ENCODE results near the gene TMEM240.

TMEM240 gene

GRCh38 chr1:1536938-1537546 is 3.4 kb downstream of the TMEM240 start:
- H3K36me3 ChIP-seq (ENCODE audit: insufficient read depth, low read length): peaks cover 45% of the 10 kb centered on the region
- H2AFZ ChIP-seq (ENCODE audit: low read depth, low read length): no peak overlapping the region
- H3K27ac ChIP-seq (ENCODE audit: low read length): no peak overlapping the region
- H3K27me3 ChIP-seq (ENCODE audit: insufficient read depth, low read length, poor library complexity): no peaks in the 10 kb centered on the region
- no peaks in the 10 kb centered on the region for H3K9me3 ChIP-seq (ENCODE audit: insufficient read depth, low read length, severe bottlenecking)
- DNase-seq (no peak), ATAC-seq (ENCODE audit: insufficient read depth, low read depth) (no peak)
- no peak overlapping the region for H3K4me3 ChIP-seq (ENCODE audit: low read depth in 1 of 2, low read length in 2 of 2)
- H3K79me2 ChIP-seq (ENCODE audit: insufficient read depth, low read length): no peaks in the 10 kb centered on the region
- H3K9ac ChIP-seq (ENCODE audit: low read depth, low read length): no peak overlapping the region
- no peak for TF ChIP-seq CTCF (IDR thresholded peaks at IDR 0.05; ENCODE audit: borderline replicate concordance, extremely low read depth, low read length, poor library complexity, severe bottlenecking)
- TF ChIP-seq EZH2 (IDR thresholded peaks at IDR 0.05; ENCODE audit: borderline replicate concordance, low read depth, low read length, severe bottlenecking): no peak
- H3K4me2 ChIP-seq (ENCODE audit: insufficient read depth, low read length): no peak overlapping the region
- H4K20me1 ChIP-seq (ENCODE audit: insufficient read depth, low read length): peaks cover 22% of the 10 kb centered on the region
- no peaks in the 10 kb centered on the region for H3K4me1 ChIP-seq (ENCODE audit: insufficient read depth, low read length)

GRCh38 chr1:1536019-1536937 is 4.1 kb downstream of the TMEM240 start:
- no peaks in the 10 kb centered on the region for H3K4me1 ChIP-seq (ENCODE audit: insufficient read depth, low read length)
- TF ChIP-seq CTCF (IDR thresholded peaks at IDR 0.05; ENCODE audit: borderline replicate concordance, extremely low read depth, low read length, poor library complexity, severe bottlenecking): no peak
- no peak for TF ChIP-seq EZH2 (IDR thresholded peaks at IDR 0.05; ENCODE audit: borderline replicate concordance, low read depth, low read length, severe bottlenecking)
- H3K4me2 ChIP-seq (ENCODE audit: insufficient read depth, low read length): no peak overlapping the region
- H3K27me3 ChIP-seq (ENCODE audit: insufficient read depth, low read length, poor library complexity): no peaks in the 10 kb centered on the region
- DNase-seq (no peak), ATAC-seq (ENCODE audit: insufficient read depth, low read depth) (peak; percentile 24; the same call in 1 of the 3 replicates)
- no peak overlapping the region for H3K9ac ChIP-seq (ENCODE audit: low read depth, low read length)
- no peaks in the 10 kb centered on the region for H3K9me3 ChIP-seq (ENCODE audit: insufficient read depth, low read length, severe bottlenecking)
- H2AFZ ChIP-seq (ENCODE audit: low read depth, low read length): no peak overlapping the region
- H4K20me1 ChIP-seq (ENCODE audit: insufficient read depth, low read length): peaks cover 19% of the 10 kb centered on the region
- H3K36me3 ChIP-seq (ENCODE audit: insufficient read depth, low read length): peaks cover 39% of the 10 kb centered on the region
- no peak overlapping the region for H3K27ac ChIP-seq (ENCODE audit: low read length)
- no peaks in the 10 kb centered on the region for H3K79me2 ChIP-seq (ENCODE audit: insufficient read depth, low read length)
- H3K4me3 ChIP-seq (ENCODE audit: low read depth in 1 of 2, low read length in 2 of 2): no peak overlapping the region

GRCh38 chr1:1535201-1536018 is 5.0 kb downstream of the TMEM240 start:
- Histone ChIP-seq H3K27ac (ENCODE audit: low read length) (no peak overlapping the region), H3K27me3 (ENCODE audit: insufficient read depth, low read length, poor library complexity) (no peaks in the 10 kb centered on the region), H3K36me3 (ENCODE audit: insufficient read depth, low read length) (peaks cover 34% of the 10 kb centered on the region), H4K20me1 (ENCODE audit: insufficient read depth, low read length) (peaks cover 15% of the 10 kb centered on the region), H3K79me2 (ENCODE audit: insufficient read depth, low read length) (no peaks in the 10 kb centered on the region), H3K4me3 (ENCODE audit: low read depth in 1 of 2, low read length in 2 of 2) (no peak overlapping the region), H3K4me1 (ENCODE audit: insufficient read depth, low read length) (no peaks in the 10 kb centered on the region), H3K9me3 (ENCODE audit: insufficient read depth, low read length, severe bottlenecking) (no peaks in the 10 kb centered on the region), H3K4me2 (ENCODE audit: insufficient read depth, low read length) (no peak overlapping the region), H3K9ac (ENCODE audit: low read depth, low read length) (no peak overlapping the region), H2AFZ (ENCODE audit: low read depth, low read length) (no peak overlapping the region)
- DNase-seq (no peak), ATAC-seq (ENCODE audit: insufficient read depth, low read depth) (no peak; the same call in 2 of the 3 replicates)
- TF ChIP-seq CTCF (IDR thresholded peaks at IDR 0.05; ENCODE audit: borderline replicate concordance, extremely low read depth, low read length, poor library complexity, severe bottlenecking) (no peak), EZH2 (IDR thresholded peaks at IDR 0.05; ENCODE audit: borderline replicate concordance, low read depth, low read length, severe bottlenecking) (no peak)

All from DND-41 (cell line).